Stimulated activated CD4-positive, alpha-beta T cell treated with anti-CD3 and anti-CD28 coated beads, Interleukin-12 subunit alpha, Interleukin-12 subunit beta, amount 100 ng/mL, for 48 hours (primary cell): ENCODE measurements around the gene CHAF1B.
A peak's percentile ranks its signal among the peaks of the same experiment; 100 is the strongest.
"Not testable (repeated sequence)": the region's sequence is repeated elsewhere in the genome, so short reads cannot be mapped to it uniquely, and the experiment has no call there.

Experiments
- DNase-seq, 3 donors: peaks; one replicate each; pipeline ENCODE4 v3.0.0-alpha.2; 2020; ENCODE audit warnings: low read depth in 2 of 3, low spot score in 1 of 3

The CHAF1B gene

GRCh38 chr21:36388096-36388495 is 2.9 kb downstream of the CHAF1B start:
- DNase-seq: no peak

DNA sequence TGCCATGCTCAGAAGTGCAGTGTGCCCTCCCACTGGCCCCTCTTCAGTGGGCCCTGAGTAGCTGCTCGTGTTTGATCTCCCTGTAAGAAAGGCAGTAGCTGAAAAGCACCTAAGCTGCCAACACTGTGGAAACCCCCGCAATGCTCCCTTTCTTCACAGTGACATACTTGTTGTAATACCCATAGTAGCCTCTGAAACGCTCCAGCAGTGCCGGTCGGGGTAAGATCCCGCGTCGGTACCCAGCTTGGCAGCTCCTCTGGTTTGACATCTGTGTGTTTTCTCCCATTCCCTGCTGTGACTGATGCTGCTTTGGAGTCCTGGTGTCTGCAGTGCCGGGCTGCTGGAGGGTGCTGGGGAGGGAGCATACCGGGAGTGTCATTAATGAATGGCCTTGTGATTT is 3.6 kb downstream of the CHAF1B start:
- DNase-seq: no peak

GRCh38 chr21:36391649-36392048 is 6.5 kb downstream of the CHAF1B start:
- not testable (repeated sequence) for DNase-seq

- no peak for DNase-seq
These were observed 10.3 kb downstream of the CHAF1B start for GRCh38 chr21:36395353-36396111.

DNA sequence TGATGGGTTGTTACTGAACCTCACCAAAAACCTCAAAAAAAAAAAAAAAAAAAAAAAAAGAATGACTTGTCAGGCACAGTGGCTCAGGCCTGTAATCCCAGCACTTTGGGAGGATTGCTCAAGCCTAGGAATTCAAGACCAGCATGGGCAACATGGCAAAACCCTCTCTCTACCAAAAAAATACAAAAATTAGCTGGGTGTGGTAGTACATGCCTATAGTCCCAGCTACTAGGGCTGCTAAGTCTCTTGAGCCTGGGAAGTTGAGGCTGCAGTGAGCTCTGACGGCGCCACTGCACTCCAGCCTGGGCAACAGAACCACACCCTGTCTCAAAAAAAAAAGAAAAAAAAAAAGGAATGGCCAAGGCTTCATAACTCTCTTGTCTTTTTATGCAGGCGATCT is 11.1 kb downstream of the CHAF1B start:
- no peak for DNase-seq

GRCh38 chr21:36396971-36397370 is 11.8 kb downstream of the CHAF1B start:
- DNase-seq: no peak

DNA sequence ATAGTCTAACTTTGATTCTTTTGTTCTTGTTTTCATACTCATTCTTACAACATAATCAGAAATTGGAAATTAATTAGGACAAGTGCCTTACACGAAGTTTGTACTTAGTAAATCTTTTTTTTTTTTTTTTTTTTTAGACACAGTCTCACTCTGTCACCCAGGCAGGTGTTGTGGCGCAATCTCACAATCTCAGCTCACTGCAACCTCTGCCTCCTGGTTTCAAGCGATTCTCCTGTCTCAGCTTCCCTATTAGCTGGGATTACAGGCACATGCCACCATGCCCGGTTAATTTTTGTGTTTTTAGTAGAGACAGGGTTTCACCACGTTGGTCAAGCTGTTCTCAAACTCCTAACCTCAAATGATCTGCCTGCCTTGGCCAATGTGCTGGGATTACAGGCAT is 12.4 kb downstream of the CHAF1B start:
- no peak for DNase-seq

DNA sequence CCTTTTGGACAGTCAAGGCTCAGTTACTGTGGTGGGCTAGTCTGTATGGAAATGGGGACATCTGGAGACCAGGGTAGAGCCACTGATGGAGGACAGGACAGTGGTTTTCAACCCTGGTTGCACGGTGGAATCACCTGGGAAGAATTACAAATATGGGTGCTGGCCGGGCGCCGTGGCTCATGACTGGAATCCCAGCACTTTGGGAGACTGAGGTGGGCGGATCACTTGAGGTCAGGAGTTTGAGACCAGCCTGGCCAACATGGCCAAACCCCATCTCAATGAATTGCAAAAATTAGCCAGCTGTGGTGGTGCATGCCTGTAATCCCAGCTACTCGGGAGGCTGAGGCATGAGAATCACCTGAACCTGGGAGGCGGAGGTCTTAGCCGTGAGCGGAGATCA is 14.5 kb downstream of the CHAF1B start:
- not testable (repeated sequence) for DNase-seq

- no peak for DNase-seq
These were observed 15.5 kb downstream of the CHAF1B start for GRCh38 chr21:36400719-36401118.

DNA sequence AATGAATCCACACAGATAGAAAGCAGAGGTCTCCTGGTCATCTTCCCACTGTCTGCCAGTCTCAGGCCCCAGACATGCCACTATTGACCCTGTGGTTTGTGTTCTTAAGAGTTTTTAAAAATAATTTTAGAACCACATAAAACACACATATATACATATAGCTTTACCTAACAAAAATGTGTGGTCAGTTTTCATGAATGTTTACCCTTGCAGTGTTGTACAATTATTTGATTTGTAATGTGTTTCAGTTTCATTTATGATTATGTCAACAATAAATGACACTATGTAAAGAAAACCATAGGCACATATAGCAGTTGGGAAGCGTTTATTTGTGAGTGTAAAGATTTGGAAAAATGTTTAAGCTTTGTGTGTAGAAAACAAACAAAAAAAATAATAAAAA is 17.1 kb downstream of the CHAF1B start:
- DNase-seq: no peak

DNA sequence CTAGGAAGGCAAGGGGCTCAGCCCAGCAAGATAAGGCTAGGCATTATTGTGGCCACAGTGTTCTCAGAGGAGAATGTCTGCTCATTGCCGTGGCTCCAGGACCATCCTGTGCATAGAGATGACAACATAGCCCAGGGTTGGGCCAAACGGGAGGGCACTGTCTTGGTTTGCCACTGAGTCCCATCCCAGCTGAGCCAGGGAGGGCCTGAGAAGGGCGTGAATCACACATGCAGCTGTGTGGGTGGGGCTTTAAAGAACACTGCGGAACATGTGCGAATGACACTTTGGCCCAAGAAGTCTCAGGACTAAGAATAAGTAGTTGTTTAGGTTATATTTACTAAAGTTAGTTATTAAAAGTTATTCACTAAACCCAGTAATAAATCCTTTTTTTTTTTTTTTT is 18.5 kb downstream of the CHAF1B start:
- no peak for DNase-seq

DNA sequence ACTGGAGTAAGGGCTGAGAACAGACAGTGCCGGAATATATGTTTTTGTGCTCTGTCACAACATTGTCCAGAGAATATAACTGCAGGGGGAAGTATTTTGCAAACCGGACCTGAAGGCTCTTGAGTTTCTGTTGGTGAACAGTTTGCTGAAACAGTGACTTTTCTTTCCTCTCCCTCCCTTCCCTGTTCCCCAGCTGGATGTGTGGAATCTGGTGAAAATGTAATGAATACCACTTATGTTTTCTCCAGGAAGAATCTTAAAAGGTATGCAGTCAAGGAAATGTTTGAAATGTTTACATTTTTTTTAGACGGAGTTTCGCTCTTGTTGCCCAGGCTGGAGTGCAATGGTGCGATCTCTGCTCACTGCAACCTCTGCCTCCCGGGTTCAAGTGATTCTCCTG is 23.4 kb downstream of the CHAF1B start:
- DNase-seq: no peak

GRCh38 chr21:36411301-36411700 is 26.1 kb downstream of the CHAF1B start:
- DNase-seq: no peak

DNA sequence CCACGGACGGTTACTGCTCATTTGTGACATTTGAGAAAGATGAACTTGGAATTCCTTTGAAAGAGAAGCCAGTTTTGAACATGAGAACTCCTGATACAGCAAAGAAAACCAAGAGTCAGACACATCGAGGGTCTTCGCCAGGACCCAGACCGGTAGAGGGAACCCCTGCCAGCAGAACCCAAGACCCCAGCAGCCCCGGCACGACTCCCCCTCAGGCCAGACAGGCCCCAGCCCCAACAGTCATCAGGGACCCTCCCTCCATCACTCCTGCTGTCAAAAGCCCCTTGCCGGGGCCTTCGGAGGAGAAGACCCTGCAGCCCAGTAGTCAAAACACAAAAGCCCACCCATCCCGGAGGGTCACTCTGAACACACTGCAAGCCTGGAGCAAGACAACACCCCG is 27.7 kb downstream of the CHAF1B start:
- DNase-seq: no peak

DNA sequence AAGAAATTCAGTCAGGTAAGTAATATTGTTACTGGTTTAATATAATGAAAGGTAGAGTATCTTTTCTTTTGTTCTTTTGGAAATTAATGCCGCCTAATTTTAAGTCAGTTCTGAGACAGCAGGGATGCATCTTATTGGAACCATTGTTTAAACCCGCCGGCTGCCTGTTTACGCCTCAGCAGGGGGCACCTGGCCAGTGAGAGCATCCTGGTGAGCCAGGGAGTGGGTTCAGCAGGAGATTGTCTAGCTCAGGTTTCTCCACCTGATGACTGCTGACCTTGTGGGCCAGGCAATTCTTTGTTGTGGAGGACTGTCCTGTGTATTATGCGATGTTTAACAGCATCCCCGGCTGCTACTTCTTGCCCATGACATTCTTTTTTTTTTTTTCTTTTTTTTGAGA is 30.2 kb downstream of the CHAF1B start:
- DNase-seq: no peak

DNA sequence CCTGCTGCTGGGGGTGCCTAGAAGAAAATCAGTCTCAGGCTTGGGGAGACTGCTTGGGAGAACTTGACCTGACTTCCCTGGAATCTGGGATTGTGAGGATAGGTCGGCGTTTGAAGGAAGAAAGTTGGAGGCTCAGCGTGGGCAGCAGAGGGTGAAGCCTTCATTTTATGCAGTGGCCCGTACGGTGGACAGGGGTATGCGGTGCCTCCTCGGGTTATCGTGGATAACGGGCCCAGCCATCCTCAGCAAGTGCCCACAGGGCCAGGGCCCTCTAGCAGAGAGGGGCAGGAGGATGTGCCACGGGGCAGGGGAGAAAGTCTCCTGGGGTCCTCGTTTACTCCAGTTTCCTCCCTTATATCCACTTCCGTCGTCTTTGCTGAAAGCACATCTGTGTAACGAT is 34.0 kb downstream of the CHAF1B start:
- no peak for DNase-seq

DNA sequence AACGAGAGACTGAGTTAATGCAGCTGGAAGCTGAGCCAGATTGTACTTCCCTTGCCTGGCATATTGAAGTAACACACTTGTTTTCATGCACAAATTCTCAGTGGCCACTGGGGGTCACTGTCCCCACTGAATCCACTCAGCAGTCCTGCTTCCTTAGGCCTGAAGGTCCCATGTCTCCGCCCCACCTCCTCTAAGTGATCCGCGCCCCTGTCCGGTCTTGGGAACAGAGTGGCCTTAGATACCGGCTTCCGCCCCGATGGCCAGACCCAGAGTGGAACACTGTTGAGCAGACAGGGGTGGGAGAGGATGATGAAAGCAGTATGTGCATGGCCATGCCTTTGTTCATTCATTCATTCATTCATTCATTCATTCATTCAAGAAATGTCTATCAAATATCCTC is 34.8 kb downstream of the CHAF1B start:
- peak in 2 of 3 donors; percentile 25 to 30 for DNase-seq

- no peak for DNase-seq
These were observed 35.6 kb downstream of the CHAF1B start for GRCh38 chr21:36420571-36421339.

GRCh38 chr21:36422279-36423098 is 37.3 kb downstream of the CHAF1B start:
- DNase-seq: peak in 2 of 3 donors; percentile 35 to 40

- no peak for DNase-seq
These were observed 38.7 kb downstream of the CHAF1B start for GRCh38 chr21:36423771-36424433.

- DNase-seq: no peak
These were observed 39.4 kb downstream of the CHAF1B start for GRCh38 chr21:36424592-36424991.
